Epithelial cell of esophagus (primary cell): ENCODE data around the gene SLC2A4RG.

Source experiments
- DNase-seq: peaks from one replicate; pipeline ENCODE4 v3.0.0; 2010; ENCODE audit warnings: low read depth
- H3K4me3 ChIP-seq: 2 replicates; pipeline ENCODE4 v1.5.1; 2011; ENCODE audit warnings: mild to moderate bottlenecking, low read length, control low read depth
- CTCF ChIP-seq: IDR thresholded peaks from 2 replicates; pipeline ENCODE4 v1.5.1; 2011; ENCODE audit warnings: low read depth, mild to moderate bottlenecking, low read length, control low read depth, inconsistent platforms; ENCODE audit not compliant: insufficient read depth; ENCODE audit errors: missing control alignments

Gene SLC2A4RG

DNA sequence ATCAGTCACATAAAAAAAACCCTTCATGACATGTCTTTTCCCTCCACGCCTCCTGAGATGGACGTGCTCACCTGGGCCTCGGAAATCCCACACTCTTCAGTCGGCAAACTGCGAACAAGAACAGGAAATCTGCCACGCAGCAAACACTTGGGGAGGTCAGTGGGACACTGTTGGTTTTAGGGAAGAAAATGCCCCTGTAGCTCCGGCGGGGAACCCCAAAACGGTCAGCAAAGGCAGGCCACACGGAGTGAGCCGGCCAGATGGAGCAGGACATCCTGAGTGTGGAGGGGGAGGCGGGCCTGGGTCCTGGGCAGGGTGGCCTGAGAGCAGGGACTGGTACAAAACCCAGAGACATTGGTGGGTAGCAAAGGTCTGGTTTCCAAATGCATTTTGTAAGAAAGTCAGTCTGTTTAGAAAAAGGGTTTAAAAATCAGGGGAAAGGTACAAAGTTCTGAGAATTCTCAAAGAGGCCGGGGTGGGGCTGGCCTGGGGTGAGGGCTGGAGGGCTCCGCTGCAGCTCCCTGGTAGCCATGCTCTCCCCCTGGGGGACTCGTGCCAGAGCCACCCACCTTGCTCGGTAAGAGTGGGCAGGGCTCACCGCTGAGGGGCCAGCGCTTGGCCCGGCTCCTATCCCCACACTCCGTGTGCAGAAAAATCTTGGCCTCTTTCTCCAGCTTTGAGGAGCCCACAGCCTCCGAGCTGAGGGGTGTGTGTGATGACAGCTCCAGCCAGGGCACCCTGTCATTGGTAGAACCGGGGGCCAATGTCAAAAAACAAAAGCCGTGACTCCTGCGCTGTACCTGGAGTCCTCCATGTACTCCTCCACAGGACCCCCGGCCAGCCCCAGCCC lies 5.2 kb downstream of the SLC2A4RG start:
- no peak overlapping the region for H3K4me3 ChIP-seq
- TF ChIP-seq CTCF, result no peak

GRCh38 chr20:63745424-63745805 lies 5.8 kb downstream of the SLC2A4RG start:
- H3K4me3 ChIP-seq, result no peak overlapping the region
- no peak for TF ChIP-seq CTCF
- DNase-seq, result no peak

More for the DNA sequence above, 5.2 kb downstream of the SLC2A4RG start:
- DNase-seq, result no peak

DNA sequence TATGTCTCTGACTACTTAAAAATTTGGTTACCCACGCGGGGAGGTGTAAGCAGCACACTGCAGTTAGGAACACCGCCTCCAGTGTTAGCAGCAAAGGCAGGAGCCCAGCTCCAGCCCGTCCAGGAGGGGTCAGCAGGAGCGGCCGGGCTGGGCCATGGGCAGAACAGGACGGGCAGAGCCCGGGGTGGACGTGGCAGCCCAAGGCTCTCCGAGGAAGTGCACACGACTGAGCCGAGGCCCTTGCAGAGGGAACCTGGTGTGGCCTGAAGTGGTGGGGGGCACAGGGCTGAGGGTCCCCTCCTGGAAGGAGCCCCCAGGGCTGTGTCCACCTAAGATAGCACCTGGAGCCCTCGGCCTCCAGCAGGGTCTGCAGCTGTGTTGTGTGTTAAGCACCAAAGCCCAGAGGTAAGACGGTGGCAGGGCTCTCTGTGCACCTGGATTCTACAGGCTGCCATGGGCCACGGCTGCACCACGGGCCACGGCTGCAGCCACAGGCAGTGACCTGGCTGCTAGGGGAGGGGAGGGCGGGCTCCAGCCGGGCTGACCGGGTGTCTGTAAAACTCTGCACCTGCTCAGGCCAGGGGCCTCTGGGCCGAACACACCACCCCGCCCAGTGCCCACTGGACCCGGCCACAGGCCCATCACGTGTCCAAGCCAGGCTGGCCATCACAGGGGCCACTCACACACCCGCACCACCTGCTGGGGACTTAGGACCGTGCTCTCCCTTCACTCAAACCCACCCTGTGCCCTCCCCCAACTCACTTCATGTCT lies 6.6 kb downstream of the SLC2A4RG start:
- DNase-seq, result no peak
- no peak overlapping the region for H3K4me3 ChIP-seq
- no peak for TF ChIP-seq CTCF

GRCh38 chr20:63746751-63747315 lies 7.3 kb downstream of the SLC2A4RG start:
- no peak for TF ChIP-seq CTCF
- no peak overlapping the region for H3K4me3 ChIP-seq
- no peak for DNase-seq

DNA sequence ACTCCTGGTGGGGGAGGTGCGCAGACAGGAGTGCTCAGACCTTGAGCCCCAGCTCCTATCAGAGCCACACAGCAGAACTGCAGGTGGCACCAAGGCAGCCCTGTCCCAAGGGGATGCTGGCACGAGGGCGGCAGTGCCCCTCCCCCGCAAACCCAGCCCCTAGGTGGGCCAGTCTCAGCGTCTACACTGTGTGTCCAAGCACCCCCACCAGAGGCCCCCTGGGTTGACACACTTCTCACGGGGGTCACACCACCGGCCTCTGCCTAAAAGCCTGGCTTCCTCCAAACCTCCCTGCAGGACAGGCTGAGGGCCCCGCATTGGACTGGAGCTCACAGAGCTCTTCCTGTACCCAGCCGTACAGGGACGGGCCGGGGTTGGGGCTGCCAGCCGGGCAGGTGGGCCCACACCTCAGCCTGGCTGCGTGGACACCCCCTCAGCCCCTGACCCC lies 8.1 kb downstream of the SLC2A4RG start:
- no peak for DNase-seq
- no peak for TF ChIP-seq CTCF
- no peak overlapping the region for H3K4me3 ChIP-seq

GRCh38 chr20:63748070-63748933 lies 8.7 kb downstream of the SLC2A4RG start:
- TF ChIP-seq CTCF, result no peak
- H3K4me3 ChIP-seq, result no peak overlapping the region
- DNase-seq, result no peak
